Gastrocnemius medialis (tissue), 4 donors: ENCODE measurements around the gene TNS3. TPM values are rescaled to one million over a fixed set of nuclear protein-coding genes. Genes with fewer than 3 reads are reported as not detected.

ENCODE experiments used
- ATAC-seq, 2 donors: fragments of 150-250 bp; one replicate each; pipeline ENCODE4 v1.9.1; 2016
- DNase-seq, 2 donors: peaks; one replicate each; pipeline ENCODE4 v3.0.0-alpha.2; 2019
- H3K27ac ChIP-seq, 4 donors: fragments of 200-600 bp; sonication (generic); 1 replicate in 1 of 4; 2 replicates in 3 of 4; pipeline ENCODE4 v1.5.1; 2016 to 2018; ENCODE audit warnings: mild to moderate bottlenecking in 2 of 4, moderate library complexity in 1 of 4
- H3K27me3 ChIP-seq, 3 donors: fragments of 200-600 bp; sonication (generic) in 2 of 3; 1 replicate in 1 of 3; 2 replicates in 2 of 3; pipeline versions ENCODE4 v1.5.1 to v1.6.0; 2016 to 2019; ENCODE audit warnings: mild to moderate bottlenecking in 1 of 3, moderate library complexity in 1 of 3
- H3K36me3 ChIP-seq, 2 donors: fragments of 200-600 bp; sonication (generic) in 1 of 2; one replicate each; pipeline ENCODE4 v1.5.1; 2017 to 2018
- H3K4me1 ChIP-seq, 2 donors: fragments of 200-600 bp; sonication (generic) in 1 of 2; one replicate each; pipeline ENCODE4 v1.5.1; 2016 to 2017; ENCODE audit warnings: mild to moderate bottlenecking in 2 of 2
- H3K4me3 ChIP-seq, 4 donors: fragments of 200-600 bp; sonication (generic) in 3 of 4; 1 replicate in 1 of 4; 2 replicates in 3 of 4; pipeline ENCODE4 v1.5.1; 2016 to 2019; ENCODE audit warnings: mild to moderate bottlenecking in 2 of 4
- H3K9me3 ChIP-seq, 3 donors: fragments of 200-600 bp; sonication (generic) in 2 of 3; 1 replicate in 1 of 3; 2 replicates in 2 of 3; pipeline ENCODE4 v1.5.1; 2016 to 2019
- CTCF ChIP-seq, 5 experiments: fragments of 450-650 bp in 3 of 5; fragments of 200-600 bp in 2 of 5; sonication (generic) in 2 of 5; IDR thresholded peaks in 4 of 5; conservative IDR thresholded peaks in 1 of 5; 1 replicate in 4 of 5; 2 replicates in 1 of 5; pipeline ENCODE4 v1.5.1; 2016 to 2019; ENCODE audit warnings: antibody characterized with exemption in 5 of 5, mild to moderate bottlenecking in 3 of 5, moderate library complexity in 3 of 5
- POLR2A ChIP-seq, 2 donors: fragments of 450-650 bp; IDR thresholded peaks; one replicate each; pipeline ENCODE4 v1.6.1; 2017; ENCODE audit warnings: antibody characterized with exemption in 2 of 2, mild to moderate bottlenecking in 2 of 2, moderate library complexity in 2 of 2
- in situ Hi-C, 4 donors: fragments of 200-750 bp; cut with MboI; loops; one replicate each; pipeline versions ENCODE4 v1.15.0 to v1.8.0; 2017; ENCODE audit warnings: low sequenced_read_pairs in 4 of 4
- intact Hi-C: fragments of 100-400 bp; cut with DNase I; formaldehyde crosslinking; loops from one replicate; pipeline ENCODE4 v1.15.1; 2023; ENCODE audit warnings: low total_unique reads
- total RNA-seq, 4 donors: library from RNA; depleted of rRNA; stranded (reverse); fragments of >200 nt; gene quantifications; one replicate each; pipeline versions ENCODE4 v1.1.0 to v1.2.3, GENCODE V29; 2016

Gene TNS3
- total RNA-seq, 4 donors from 2014 or later = 39.4 to 64.3 (median 50.5) TPM

GRCh38 chr7:47314728-47315607 is 266.9 kb downstream of the TNS3 start:
- ATAC-seq (peak; percentile 80 to 89), DNase-seq (peak in 1 of 2 donors; percentile 71)
- Histone ChIP-seq H3K36me3 (no peaks in the 10 kb centered on the region), H3K27ac (peak overlapping the region; percentile 69 to 83 (median 77)), H3K4me1 (peaks cover 42 to 53% of the 10 kb centered on the region in 2 donors), H3K27me3 (no peaks in the 10 kb centered on the region), H3K9me3 (no peaks in the 10 kb centered on the region), H3K4me3 (peak overlapping the region; percentile 14 to 54 (median 32))
- in situ Hi-C loops (no loop called here), intact Hi-C loops (no loop called here)
- TF ChIP-seq CTCF (IDR thresholded peaks at IDR 0.05 in 4 of 5, conservative IDR thresholded peaks at IDR 0.05 in 1 of 5) = no peak
- TF ChIP-seq POLR2A (IDR thresholded peaks at IDR 0.05) = no peak

- in situ Hi-C loops = no loop called here
- Histone ChIP-seq H3K4me1 (peaks cover 43 to 55% of the 10 kb centered on the region in 2 donors), H3K9me3 (no peaks in the 10 kb centered on the region), H3K27ac (peak overlapping the region; percentile 69 to 83 (median 77)), H3K27me3 (no peaks in the 10 kb centered on the region), H3K36me3 (no peaks in the 10 kb centered on the region), H3K4me3 (no peak overlapping the region)
- TF ChIP-seq POLR2A (IDR thresholded peaks at IDR 0.05) (no peak), CTCF (IDR thresholded peaks at IDR 0.05 in 4 of 5, conservative IDR thresholded peaks at IDR 0.05 in 1 of 5) (no peak)
- DNase-seq = no peak
- intact Hi-C loops = no loop called here
- ATAC-seq = no peak
Observed at GRCh38 chr7:47314248-47314647, 267.7 kb downstream of the TNS3 start.

GRCh38 chr7:47313564-47313963 is 268.3 kb downstream of the TNS3 start:
- intact Hi-C loops (no loop called here), in situ Hi-C loops (no loop called here)
- H3K4me3 ChIP-seq = no peak overlapping the region
- no peaks in the 10 kb centered on the region for H3K36me3 ChIP-seq
- no peak for TF ChIP-seq CTCF (IDR thresholded peaks at IDR 0.05 in 4 of 5, conservative IDR thresholded peaks at IDR 0.05 in 1 of 5)
- TF ChIP-seq POLR2A (IDR thresholded peaks at IDR 0.05) = no peak
- ATAC-seq (no peak), DNase-seq (no peak)
- H3K27me3 ChIP-seq = no peaks in the 10 kb centered on the region
- H3K4me1 ChIP-seq = peaks cover 44 to 55% of the 10 kb centered on the region in 2 donors
- no peaks in the 10 kb centered on the region for H3K9me3 ChIP-seq
- H3K27ac ChIP-seq = no peak overlapping the region

GRCh38 chr7:47311891-47312290 is 270.0 kb downstream of the TNS3 start:
- Histone ChIP-seq H3K27me3 (no peaks in the 10 kb centered on the region), H3K9me3 (no peaks in the 10 kb centered on the region), H3K4me3 (no peak overlapping the region), H3K4me1 (peaks cover 41 to 53% of the 10 kb centered on the region in 2 donors), H3K27ac (no peak overlapping the region), H3K36me3 (no peaks in the 10 kb centered on the region)
- in situ Hi-C loops = no loop called here
- intact Hi-C loops = no loop called here
- TF ChIP-seq CTCF (IDR thresholded peaks at IDR 0.05 in 4 of 5, conservative IDR thresholded peaks at IDR 0.05 in 1 of 5) (no peak), POLR2A (IDR thresholded peaks at IDR 0.05) (no peak)
- ATAC-seq (no peak), DNase-seq (no peak)
